Stimulated activated CD4-positive, alpha-beta T cell treated with anti-CD3 and anti-CD28 coated beads, Interleukin-1b, Interleukin-23, amount 100 ng/mL, for 4 hours (primary cell): ENCODE data around the gene PLXNB1.
"Not testable (repeated sequence)": the region's sequence is repeated elsewhere in the genome, so short reads cannot be mapped to it uniquely, and the experiment has no call there.

Experiments used
- DNase-seq, 2 donors: peaks; one replicate each; pipeline ENCODE4 v3.0.0-alpha.2; 2020; ENCODE audit warnings: low read depth in 2 of 2

Gene PLXNB1

GRCh38 chr3:48405343-48405881 lies 24.5 kb downstream of the PLXNB1 start:
- no peak for DNase-seq

- no peak for DNase-seq
These were observed 25.2 kb downstream of the PLXNB1 start for GRCh38 chr3:48404440-48405342.

- DNase-seq = no peak
These were observed 26.1 kb downstream of the PLXNB1 start for GRCh38 chr3:48403533-48404439.

GRCh38 chr3:48402907-48403306 lies 27.0 kb downstream of the PLXNB1 start:
- no peak for DNase-seq

GRCh38 chr3:48402281-48402732 lies 27.6 kb downstream of the PLXNB1 start:
- no peak for DNase-seq

- DNase-seq = not testable (repeated sequence)
These were observed 28.4 kb downstream of the PLXNB1 start for GRCh38 chr3:48401434-48401901.

GRCh38 chr3:48400824-48401433 lies 29.0 kb downstream of the PLXNB1 start:
- DNase-seq = peak; percentile 29 to 61

- no peak for DNase-seq
These were observed 30.3 kb downstream of the PLXNB1 start for GRCh38 chr3:48399387-48400172.

GRCh38 chr3:48398701-48399386 lies 31.0 kb downstream of the PLXNB1 start:
- DNase-seq = no peak

GRCh38 chr3:48397767-48398681 lies 31.9 kb downstream of the PLXNB1 start:
- DNase-seq = no peak

- no peak for DNase-seq
These were observed 34.2 kb downstream of the PLXNB1 start for GRCh38 chr3:48395714-48396113.

GRCh38 chr3:48394391-48394790 lies 35.5 kb downstream of the PLXNB1 start:
- DNase-seq = no peak

GRCh38 chr3:48388966-48389365 lies 40.9 kb downstream of the PLXNB1 start:
- no peak for DNase-seq

GRCh38 chr3:48387634-48388033 lies 42.3 kb downstream of the PLXNB1 start:
- no peak for DNase-seq

- no peak for DNase-seq
These were observed 56.9 kb downstream of the PLXNB1 start for GRCh38 chr3:48372862-48373435.

- no peak for DNase-seq
These were observed 57.5 kb downstream of the PLXNB1 start for GRCh38 chr3:48372377-48372770.

- no peak for DNase-seq
These were observed 58.1 kb downstream of the PLXNB1 start, which contains the start of gene FBXW12 for GRCh38 chr3:48371651-48372376. Gene FBXW12 (plus strand): TSS chr3:48372219. CDS start chr3:48372768, 549 bp downstream.

GRCh38 chr3:48370333-48370713 lies 59.6 kb downstream of the PLXNB1 start:
- no peak for DNase-seq
